ENCODE data around the gene UBE2Z.
"Not testable (repeated sequence)": the region's sequence is repeated elsewhere in the genome, so short reads cannot be mapped to it uniquely, and the experiment has no call there.

Gene UBE2Z

GRCh38 chr17:48933035-48933434 is 24.8 kb downstream of the UBE2Z start:
- no peak for DNase-seq (ENCODE audit: low spot score)
- TF ChIP-seq CTCF (IDR thresholded peaks at IDR 0.05; ENCODE audit: extremely low read depth, missing control alignments): no peak

GRCh38 chr17:48944515-48945260 is 36.5 kb downstream of the UBE2Z start, which contains the start of gene SNF8:
TSS of gene SNF8 (minus strand) at chr17:48944842. CDS start at chr17:48944734, 108 bp downstream.
- no peak for TF ChIP-seq CTCF (IDR thresholded peaks at IDR 0.05; ENCODE audit: extremely low read depth, missing control alignments)
- DNase-seq (ENCODE audit: low spot score): peak; percentile 95

GRCh38 chr17:48945261-48945651 is 37.0 kb downstream of the UBE2Z start:
- DNase-seq (ENCODE audit: low spot score): not testable (repeated sequence)

GRCh38 chr17:48951572-48951971 is 43.4 kb downstream of the UBE2Z start:
- no peak for DNase-seq (ENCODE audit: low spot score)
- TF ChIP-seq CTCF (IDR thresholded peaks at IDR 0.05; ENCODE audit: extremely low read depth, missing control alignments): no peak

- peak; percentile 38 for DNase-seq (ENCODE audit: low spot score)
- no peak for TF ChIP-seq CTCF (IDR thresholded peaks at IDR 0.05; ENCODE audit: extremely low read depth, missing control alignments)
Measured at GRCh38 chr17:48952904-48953303, 44.7 kb downstream of the UBE2Z start.

- TF ChIP-seq CTCF (IDR thresholded peaks at IDR 0.05; ENCODE audit: extremely low read depth, missing control alignments): no peak
- no peak for DNase-seq (ENCODE audit: low spot score)
Measured at GRCh38 chr17:48954300-48954755, 46.1 kb downstream of the UBE2Z start.

- no peak for TF ChIP-seq CTCF (IDR thresholded peaks at IDR 0.05; ENCODE audit: extremely low read depth, missing control alignments)
- no peak for DNase-seq (ENCODE audit: low spot score)
Measured at GRCh38 chr17:48960834-48961515, 52.8 kb downstream of the UBE2Z start.
